ENCODE results near the gene TLX2. TPM values are rescaled to one million over a fixed set of nuclear protein-coding genes. Genes with fewer than 3 reads are reported as not detected.

TLX2 gene
- total and polyA plus RNA-seq, 2 of the 13 experiments (the other 11 are each of a cell fraction or from before 2014, with no cell fraction given) = 0.05 to 0.20 TPM

DNA sequence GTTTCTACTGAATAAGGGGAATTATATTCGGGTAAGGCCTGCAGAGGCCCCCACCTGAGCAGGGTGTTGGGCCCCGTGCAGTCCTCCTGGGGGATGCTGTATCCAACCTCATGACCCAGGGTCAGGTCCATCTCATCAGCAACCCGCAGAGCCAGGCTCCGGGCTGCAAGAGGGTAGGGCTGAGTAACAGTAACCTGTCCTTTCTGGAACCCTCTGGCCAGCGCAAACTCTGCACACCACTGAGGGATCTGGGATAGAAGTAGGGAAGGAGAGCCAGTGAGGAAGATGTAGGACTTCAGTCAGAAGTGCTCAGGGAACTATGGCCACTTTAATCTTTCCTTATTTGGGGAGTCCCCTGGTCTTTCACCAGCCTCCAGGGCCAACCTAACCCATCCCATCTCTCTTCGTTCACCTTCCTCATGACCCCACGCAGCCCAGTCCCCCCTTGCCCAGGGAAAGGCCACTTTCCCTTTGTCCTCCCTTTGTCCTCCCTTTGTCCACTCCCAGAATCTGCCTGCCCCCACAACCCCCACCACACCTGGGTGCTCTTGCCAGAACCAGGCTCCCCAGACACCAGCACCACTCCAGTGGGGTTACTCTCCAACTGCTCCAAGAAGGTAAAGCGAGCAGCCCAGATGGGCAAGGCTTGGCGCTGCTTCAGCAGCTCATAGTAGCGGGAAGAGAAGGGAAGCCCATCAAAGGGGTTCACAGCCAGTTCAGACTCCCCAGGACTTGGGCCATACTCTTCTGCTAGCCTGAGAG, 10.9 kb downstream of the TLX2 start (continued):
- TF ChIP-seq, protein P1, sequence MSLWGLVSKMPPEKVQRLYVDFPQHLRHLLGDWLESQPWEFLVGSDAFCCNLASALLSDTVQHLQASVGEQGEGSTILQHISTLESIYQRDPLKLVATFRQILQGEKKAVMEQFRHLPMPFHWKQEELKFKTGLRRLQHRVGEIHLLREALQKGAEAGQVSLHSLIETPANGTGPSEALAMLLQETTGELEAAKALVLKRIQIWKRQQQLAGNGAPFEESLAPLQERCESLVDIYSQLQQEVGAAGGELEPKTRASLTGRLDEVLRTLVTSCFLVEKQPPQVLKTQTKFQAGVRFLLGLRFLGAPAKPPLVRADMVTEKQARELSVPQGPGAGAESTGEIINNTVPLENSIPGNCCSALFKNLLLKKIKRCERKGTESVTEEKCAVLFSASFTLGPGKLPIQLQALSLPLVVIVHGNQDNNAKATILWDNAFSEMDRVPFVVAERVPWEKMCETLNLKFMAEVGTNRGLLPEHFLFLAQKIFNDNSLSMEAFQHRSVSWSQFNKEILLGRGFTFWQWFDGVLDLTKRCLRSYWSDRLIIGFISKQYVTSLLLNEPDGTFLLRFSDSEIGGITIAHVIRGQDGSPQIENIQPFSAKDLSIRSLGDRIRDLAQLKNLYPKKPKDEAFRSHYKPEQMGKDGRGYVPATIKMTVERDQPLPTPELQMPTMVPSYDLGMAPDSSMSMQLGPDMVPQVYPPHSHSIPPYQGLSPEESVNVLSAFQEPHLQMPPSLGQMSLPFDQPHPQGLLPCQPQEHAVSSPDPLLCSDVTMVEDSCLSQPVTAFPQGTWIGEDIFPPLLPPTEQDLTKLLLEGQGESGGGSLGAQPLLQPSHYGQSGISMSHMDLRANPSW (CRISPR knock-in tag; IDR thresholded peaks at IDR 0.05; ENCODE audit: borderline replicate concordance) = no peak
- no peak for TF ChIP-seq ZNF136 (CRISPR knock-in tag; IDR thresholded peaks at IDR 0.05; ENCODE audit: low read depth)
- TF ChIP-seq ZNF446 (CRISPR knock-in tag; IDR thresholded peaks at IDR 0.05) = 0 out of 2 replicates have a peak, but pooled peaks have one; percentile 68
- no peak for TF ChIP-seq SPEN (CRISPR knock-in tag; IDR thresholded peaks at IDR 0.05; ENCODE audit: low read depth)
- TF ChIP-seq MIER2 (CRISPR knock-in tag; IDR thresholded peaks at IDR 0.05) = no peak
- TF ChIP-seq, protein P2, sequence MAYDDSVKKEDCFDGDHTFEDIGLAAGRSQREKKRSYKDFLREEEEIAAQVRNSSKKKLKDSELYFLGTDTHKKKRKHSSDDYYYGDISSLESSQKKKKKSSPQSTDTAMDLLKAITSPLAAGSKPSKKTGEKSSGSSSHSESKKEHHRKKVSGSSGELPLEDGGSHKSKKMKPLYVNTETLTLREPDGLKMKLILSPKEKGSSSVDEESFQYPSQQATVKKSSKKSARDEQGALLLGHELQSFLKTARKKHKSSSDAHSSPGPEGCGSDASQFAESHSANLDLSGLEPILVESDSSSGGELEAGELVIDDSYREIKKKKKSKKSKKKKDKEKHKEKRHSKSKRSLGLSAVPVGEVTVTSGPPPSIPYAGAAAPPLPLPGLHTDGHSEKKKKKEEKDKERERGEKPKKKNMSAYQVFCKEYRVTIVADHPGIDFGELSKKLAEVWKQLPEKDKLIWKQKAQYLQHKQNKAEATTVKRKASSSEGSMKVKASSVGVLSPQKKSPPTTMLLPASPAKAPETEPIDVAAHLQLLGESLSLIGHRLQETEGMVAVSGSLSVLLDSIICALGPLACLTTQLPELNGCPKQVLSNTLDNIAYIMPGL (CRISPR knock-in tag; IDR thresholded peaks at IDR 0.05; ENCODE audit: borderline replicate concordance in 1 of 2, low read depth in 1 of 2) = no peak
- TF ChIP-seq ZNF232 (CRISPR knock-in tag; IDR thresholded peaks at IDR 0.05; ENCODE audit: borderline replicate concordance) = no peak
- no peak for TF ChIP-seq NRL (CRISPR knock-in tag; IDR thresholded peaks at IDR 0.05; ENCODE audit: borderline replicate concordance)
- TF ChIP-seq SALL1 (CRISPR knock-in tag; IDR thresholded peaks at IDR 0.05) = no peak
- TF ChIP-seq, protein P3, sequence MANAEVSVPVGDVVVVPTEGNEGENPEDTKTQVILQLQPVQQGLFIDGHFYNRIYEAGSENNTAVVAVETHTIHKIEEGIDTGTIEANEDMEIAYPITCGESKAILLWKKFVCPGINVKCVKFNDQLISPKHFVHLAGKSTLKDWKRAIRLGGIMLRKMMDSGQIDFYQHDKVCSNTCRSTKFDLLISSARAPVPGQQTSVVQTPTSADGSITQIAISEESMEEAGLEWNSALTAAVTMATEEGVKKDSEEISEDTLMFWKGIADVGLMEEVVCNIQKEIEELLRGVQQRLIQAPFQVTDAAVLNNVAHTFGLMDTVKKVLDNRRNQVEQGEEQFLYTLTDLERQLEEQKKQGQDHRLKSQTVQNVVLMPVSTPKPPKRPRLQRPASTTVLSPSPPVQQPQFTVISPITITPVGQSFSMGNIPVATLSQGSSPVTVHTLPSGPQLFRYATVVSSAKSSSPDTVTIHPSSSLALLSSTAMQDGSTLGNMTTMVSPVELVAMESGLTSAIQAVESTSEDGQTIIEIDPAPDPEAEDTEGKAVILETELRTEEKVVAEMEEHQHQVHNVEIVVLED (CRISPR knock-in tag; IDR thresholded peaks at IDR 0.05; ENCODE audit: borderline replicate concordance) = no peak
- peak; percentile 37; the same call in 1 of the 2 replicates for TF ChIP-seq ZNF605 (CRISPR knock-in tag; IDR thresholded peaks at IDR 0.05)
- TF ChIP-seq, protein P4, sequence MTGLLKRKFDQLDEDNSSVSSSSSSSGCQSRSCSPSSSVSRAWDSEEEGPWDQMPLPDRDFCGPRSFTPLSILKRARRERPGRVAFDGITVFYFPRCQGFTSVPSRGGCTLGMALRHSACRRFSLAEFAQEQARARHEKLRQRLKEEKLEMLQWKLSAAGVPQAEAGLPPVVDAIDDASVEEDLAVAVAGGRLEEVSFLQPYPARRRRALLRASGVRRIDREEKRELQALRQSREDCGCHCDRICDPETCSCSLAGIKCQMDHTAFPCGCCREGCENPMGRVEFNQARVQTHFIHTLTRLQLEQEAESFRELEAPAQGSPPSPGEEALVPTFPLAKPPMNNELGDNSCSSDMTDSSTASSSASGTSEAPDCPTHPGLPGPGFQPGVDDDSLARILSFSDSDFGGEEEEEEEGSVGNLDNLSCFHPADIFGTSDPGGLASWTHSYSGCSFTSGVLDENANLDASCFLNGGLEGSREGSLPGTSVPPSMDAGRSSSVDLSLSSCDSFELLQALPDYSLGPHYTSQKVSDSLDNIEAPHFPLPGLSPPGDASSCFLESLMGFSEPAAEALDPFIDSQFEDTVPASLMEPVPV (CRISPR knock-in tag; IDR thresholded peaks at IDR 0.05) = peak; percentile 54; the same call in 1 of the 2 replicates
- TF ChIP-seq ZBTB7A (CRISPR knock-in tag; IDR thresholded peaks at IDR 0.05) = no peak
- TF ChIP-seq MAF1 (CRISPR knock-in tag; IDR thresholded peaks at IDR 0.05; ENCODE audit: borderline replicate concordance) = no peak
- TF ChIP-seq, protein P5, sequence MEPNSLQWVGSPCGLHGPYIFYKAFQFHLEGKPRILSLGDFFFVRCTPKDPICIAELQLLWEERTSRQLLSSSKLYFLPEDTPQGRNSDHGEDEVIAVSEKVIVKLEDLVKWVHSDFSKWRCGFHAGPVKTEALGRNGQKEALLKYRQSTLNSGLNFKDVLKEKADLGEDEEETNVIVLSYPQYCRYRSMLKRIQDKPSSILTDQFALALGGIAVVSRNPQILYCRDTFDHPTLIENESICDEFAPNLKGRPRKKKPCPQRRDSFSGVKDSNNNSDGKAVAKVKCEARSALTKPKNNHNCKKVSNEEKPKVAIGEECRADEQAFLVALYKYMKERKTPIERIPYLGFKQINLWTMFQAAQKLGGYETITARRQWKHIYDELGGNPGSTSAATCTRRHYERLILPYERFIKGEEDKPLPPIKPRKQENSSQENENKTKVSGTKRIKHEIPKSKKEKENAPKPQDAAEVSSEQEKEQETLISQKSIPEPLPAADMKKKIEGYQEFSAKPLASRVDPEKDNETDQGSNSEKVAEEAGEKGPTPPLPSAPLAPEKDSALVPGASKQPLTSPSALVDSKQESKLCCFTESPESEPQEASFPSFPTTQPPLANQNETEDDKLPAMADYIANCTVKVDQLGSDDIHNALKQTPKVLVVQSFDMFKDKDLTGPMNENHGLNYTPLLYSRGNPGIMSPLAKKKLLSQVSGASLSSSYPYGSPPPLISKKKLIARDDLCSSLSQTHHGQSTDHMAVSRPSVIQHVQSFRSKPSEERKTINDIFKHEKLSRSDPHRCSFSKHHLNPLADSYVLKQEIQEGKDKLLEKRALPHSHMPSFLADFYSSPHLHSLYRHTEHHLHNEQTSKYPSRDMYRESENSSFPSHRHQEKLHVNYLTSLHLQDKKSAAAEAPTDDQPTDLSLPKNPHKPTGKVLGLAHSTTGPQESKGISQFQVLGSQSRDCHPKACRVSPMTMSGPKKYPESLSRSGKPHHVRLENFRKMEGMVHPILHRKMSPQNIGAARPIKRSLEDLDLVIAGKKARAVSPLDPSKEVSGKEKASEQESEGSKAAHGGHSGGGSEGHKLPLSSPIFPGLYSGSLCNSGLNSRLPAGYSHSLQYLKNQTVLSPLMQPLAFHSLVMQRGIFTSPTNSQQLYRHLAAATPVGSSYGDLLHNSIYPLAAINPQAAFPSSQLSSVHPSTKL (CRISPR knock-in tag; IDR thresholded peaks at IDR 0.05) = no peak
- TF ChIP-seq HOXD1 (CRISPR knock-in tag; IDR thresholded peaks at IDR 0.05) = no peak

Measured in HepG2 (cell line).